Astrocyte of the spinal cord (primary cell): ENCODE data around the gene PCNX3.

Experiments used
- DNase-seq: peaks from one replicate; pipeline ENCODE4 v3.0.0; 2011; ENCODE audit warnings: low read depth, low spot score
- H3K4me3 ChIP-seq: 2 replicates; pipeline ENCODE4 v1.5.1; 2011; ENCODE audit warnings: low read depth, mild to moderate bottlenecking, low read length, moderate library complexity
- CTCF ChIP-seq: IDR thresholded peaks from 2 replicates; pipeline ENCODE4 v1.5.1; 2012; ENCODE audit warnings: low read depth, mild to moderate bottlenecking, low read length, inconsistent platforms
- in situ Hi-C: cut with HindIII; loops from 2 replicates; pipeline ENCODE4 v1.10.0; 2017; ENCODE audit warnings: low sequenced_read_pairs

Gene PCNX3

GRCh38 chr11:65607614-65608426, 7.8 kb upstream of the PCNX3 start:
- in situ Hi-C loops = no loop called here
- TF ChIP-seq CTCF = no peak
- H3K4me3 ChIP-seq = no peak overlapping the region
- DNase-seq = no peak

GRCh38 chr11:65609229-65609628, 6.3 kb upstream of the PCNX3 start:
- no peak overlapping the region for H3K4me3 ChIP-seq
- in situ Hi-C loops = no loop called here
- TF ChIP-seq CTCF = no peak

GRCh38 chr11:65609665-65610064, 5.9 kb upstream of the PCNX3 start:
- no peak overlapping the region for H3K4me3 ChIP-seq
- TF ChIP-seq CTCF = no peak
- no peak for DNase-seq
- in situ Hi-C loops = no loop called here

More at GRCh38 chr11:65609229-65609628, 6.3 kb upstream of the PCNX3 start:
- peak; percentile 17 for DNase-seq

GRCh38 chr11:65610404-65610803, 5.2 kb upstream of the PCNX3 start:
- no peak for DNase-seq
- no peak for TF ChIP-seq CTCF
- H3K4me3 ChIP-seq = no peak overlapping the region
- in situ Hi-C loops = no loop called here

GRCh38 chr11:65611028-65611757, 4.4 kb upstream of the PCNX3 start:
- no peak for TF ChIP-seq CTCF
- H3K4me3 ChIP-seq = peak overlapping the region; percentile 76
- in situ Hi-C loops = no loop called here
- no peak for DNase-seq

- in situ Hi-C loops = no loop called here
- peak; percentile 27 for DNase-seq
- TF ChIP-seq CTCF = no peak
- peak overlapping the region; percentile 76 for H3K4me3 ChIP-seq
These were observed 3.6 kb upstream of the PCNX3 start for GRCh38 chr11:65611758-65612603.
